Measurements from ENCODE around the gene C12orf42.
"Not testable (repeated sequence)": the region's sequence is repeated elsewhere in the genome, so short reads cannot be mapped to it uniquely, and the experiment has no call there.

The C12orf42 gene

GRCh38 chr12:103424849-103425586 lies 70.8 kb downstream of the C12orf42 start:
- not testable (repeated sequence) for DNase-seq (ENCODE audit: low spot score)

DNA sequence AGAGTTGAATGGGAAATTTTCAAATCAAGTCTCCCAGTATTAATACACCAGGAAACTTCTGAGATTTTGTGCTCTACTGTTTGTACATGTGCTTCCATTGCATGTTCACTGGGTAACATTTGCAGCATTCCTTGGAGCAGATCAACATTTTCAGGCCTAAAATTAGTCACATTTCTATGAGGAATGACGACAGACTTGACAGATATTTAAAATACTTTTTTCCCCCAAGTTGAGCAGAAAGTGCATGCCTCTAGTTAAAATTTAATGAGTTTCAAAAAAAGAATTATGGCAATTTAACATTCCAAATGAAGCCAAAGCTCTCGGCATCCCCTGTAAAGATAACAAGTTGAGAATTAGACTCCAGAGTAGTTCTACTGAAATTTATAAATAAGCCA lies 72.3 kb downstream of the C12orf42 start:
- DNase-seq (ENCODE audit: low spot score), result no peak

GRCh38 chr12:103422746-103423515 lies 72.8 kb downstream of the C12orf42 start:
- DNase-seq (ENCODE audit: low spot score), result no peak

- DNase-seq (ENCODE audit: low spot score), result no peak
Measured at GRCh38 chr12:103422328-103422727, 73.4 kb downstream of the C12orf42 start.

GRCh38 chr12:103421402-103421801 lies 74.4 kb downstream of the C12orf42 start:
- DNase-seq (ENCODE audit: low spot score), result no peak

DNA sequence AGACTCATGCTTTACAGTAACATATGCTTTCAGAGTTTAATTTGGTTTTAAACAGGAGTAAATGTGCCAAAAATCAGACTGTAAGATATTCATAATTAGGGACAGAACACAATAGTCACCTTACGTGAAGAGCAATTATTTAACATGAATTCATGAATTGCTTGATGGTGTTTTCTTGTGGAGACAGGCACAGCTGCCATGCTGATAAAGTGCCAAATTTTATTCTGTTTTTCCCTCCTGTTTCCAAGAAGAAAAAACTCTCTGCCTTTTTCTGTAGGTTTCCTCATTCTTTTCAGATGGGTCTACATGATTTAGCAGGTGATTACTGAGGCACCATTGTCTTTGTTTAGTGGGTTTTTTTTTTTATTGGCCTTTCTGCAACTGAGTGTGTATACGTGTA lies 80.1 kb downstream of the C12orf42 start:
- no peak for DNase-seq (ENCODE audit: low spot score)

- no peak for DNase-seq (ENCODE audit: low spot score)
Measured at GRCh38 chr12:103401421-103401820, 94.3 kb downstream of the C12orf42 start.

DNA sequence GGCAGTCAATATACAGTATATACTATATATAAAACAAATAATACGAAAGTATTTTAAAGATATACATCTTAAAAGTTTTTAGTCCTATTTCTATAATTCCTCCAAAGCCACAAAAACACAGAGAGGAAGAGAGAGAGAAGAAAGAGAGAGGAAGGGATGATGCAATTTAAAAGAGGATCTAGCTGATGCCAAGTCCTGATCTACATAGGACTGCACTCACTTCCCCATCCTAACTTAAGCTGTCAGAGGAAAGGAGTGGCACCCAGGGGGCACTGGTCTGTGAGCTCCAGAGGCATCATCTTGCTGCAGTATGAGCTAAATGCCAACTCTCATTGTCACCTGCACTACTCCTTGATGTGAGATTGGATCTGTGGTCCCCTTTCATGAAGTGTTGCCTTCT lies 95.8 kb downstream of the C12orf42 start:
- no peak for DNase-seq (ENCODE audit: low spot score)

- no peak for DNase-seq (ENCODE audit: low spot score)
Measured at GRCh38 chr12:103397536-103397935, 98.2 kb downstream of the C12orf42 start.

- no peak for DNase-seq (ENCODE audit: low spot score)
Measured at GRCh38 chr12:103392722-103393121, 103.0 kb downstream of the C12orf42 start.

GRCh38 chr12:103391103-103391502 lies 104.7 kb downstream of the C12orf42 start:
- DNase-seq (ENCODE audit: low spot score), result no peak

GRCh38 chr12:103387385-103387784 lies 108.4 kb downstream of the C12orf42 start:
- no peak for DNase-seq (ENCODE audit: low spot score)

DNA sequence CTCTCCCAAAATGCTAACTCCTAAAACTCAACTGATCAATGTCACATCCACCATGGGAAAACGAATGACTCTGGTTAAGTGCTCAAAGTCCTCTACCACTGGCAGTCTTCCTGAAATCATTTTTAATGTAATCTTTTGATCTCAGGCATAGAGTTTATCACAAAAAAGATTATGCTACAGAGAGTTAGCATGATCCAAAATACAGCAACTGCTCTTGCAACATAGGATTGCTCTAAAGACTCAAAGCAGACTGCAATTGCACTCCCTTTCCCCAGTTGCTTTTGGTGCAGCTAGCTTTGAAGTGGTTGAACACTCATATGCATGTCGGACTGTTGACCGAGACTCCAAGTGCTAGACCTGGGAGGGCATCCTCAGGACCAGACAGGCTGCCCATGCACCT lies 109.3 kb downstream of the C12orf42 start:
- no peak for DNase-seq (ENCODE audit: low spot score)

GRCh38 chr12:103382736-103383346 lies 112.9 kb downstream of the C12orf42 start:
- no peak for DNase-seq (ENCODE audit: low spot score)

GRCh38 chr12:103382119-103382518 lies 113.6 kb downstream of the C12orf42 start:
- DNase-seq (ENCODE audit: low spot score), result no peak

GRCh38 chr12:103379670-103380069 lies 116.1 kb downstream of the C12orf42 start:
- no peak for DNase-seq (ENCODE audit: low spot score)

GRCh38 chr12:103373088-103373523 lies 122.7 kb downstream of the C12orf42 start:
- no peak for DNase-seq (ENCODE audit: low spot score)

DNA sequence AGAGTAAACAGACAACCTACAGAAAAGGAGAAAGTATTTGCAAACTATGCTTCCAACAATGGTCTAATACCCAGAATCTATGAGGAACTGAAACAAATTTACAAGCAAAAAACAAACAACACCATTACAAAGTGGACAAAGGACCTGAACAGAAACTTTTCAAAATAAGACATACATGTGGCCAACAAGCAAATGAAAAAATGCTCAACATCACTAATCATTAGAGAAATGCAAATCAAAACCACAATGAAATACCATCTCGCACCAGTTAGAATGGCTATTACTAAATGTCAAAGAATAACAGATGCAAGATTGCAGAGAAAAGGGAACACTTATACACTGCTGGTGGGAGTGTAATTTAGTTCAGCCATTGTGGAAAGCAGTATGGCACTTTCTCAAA lies 125.8 kb downstream of the C12orf42 start:
- DNase-seq (ENCODE audit: low spot score), result no peak

GRCh38 chr12:103368167-103368566 lies 127.6 kb downstream of the C12orf42 start:
- no peak for DNase-seq (ENCODE audit: low spot score)

GRCh38 chr12:103354403-103354802 lies 141.4 kb downstream of the C12orf42 start:
- no peak for DNase-seq (ENCODE audit: low spot score)

DNA sequence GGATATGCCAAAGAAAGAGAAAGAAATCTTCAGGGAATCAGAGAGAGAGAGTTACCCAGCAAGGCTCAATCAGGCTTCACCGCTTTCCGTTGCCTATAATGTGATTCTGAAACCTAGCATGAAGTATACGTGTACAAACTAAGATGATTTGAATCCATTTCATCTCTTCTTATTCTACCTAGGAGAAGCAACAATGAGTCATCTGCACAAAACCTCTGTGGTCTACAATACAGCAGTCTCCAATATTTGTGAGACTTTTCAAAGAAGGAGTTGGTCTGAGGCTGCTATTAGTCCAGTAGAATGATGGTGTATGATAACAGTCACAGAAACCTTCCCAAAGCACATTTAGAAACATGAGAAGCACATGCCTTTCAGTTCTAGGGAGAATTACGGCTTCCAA lies 141.9 kb downstream of the C12orf42 start:
- no peak for DNase-seq (ENCODE audit: low spot score)

GRCh38 chr12:103350116-103350515 lies 145.7 kb downstream of the C12orf42 start:
- no peak for DNase-seq (ENCODE audit: low spot score)

DNA sequence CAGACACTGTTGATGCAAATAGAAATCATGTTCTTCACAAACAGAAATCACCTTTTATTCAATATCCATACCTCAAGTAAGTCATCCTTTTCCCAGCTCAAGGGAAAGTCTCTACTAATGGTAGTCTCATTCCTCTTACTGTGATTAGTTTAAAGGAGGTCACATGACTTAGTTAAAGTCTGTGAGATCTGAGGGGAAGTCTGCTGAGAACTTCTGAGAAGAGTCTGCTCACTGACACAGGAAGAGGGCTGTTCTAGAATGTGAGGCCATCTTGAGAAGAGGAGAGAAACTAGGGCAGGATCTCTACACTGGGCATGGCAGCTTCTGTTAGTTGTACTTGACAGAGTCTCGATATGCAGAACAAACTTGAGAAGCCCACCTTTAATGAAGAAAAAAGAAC lies 146.8 kb downstream of the C12orf42 start:
- DNase-seq (ENCODE audit: low spot score), result no peak

Measured in left forelimb (tissue), 1 donor.